Muscle layer of colon (tissue), 2 donors: Measurements from ENCODE around the gene LPP.

Source experiments
- H3K27ac ChIP-seq: one replicate; pipeline ENCODE4 v1.7.0; 2013; ENCODE audit warnings: low read depth, mild to moderate bottlenecking, low read length, moderate library complexity
- H3K27me3 ChIP-seq, 2 donors: one replicate each; pipeline ENCODE4 v1.7.0; 2013; ENCODE audit warnings: low read length in 2 of 2, mild to moderate bottlenecking in 2 of 2; ENCODE audit not compliant: insufficient read depth in 2 of 2, control insufficient read depth in 1 of 2
- H3K36me3 ChIP-seq: one replicate; pipeline ENCODE4 v1.7.0; 2013; ENCODE audit warnings: mild to moderate bottlenecking, low read length; ENCODE audit not compliant: insufficient read depth
- H3K4me1 ChIP-seq: one replicate; pipeline ENCODE4 v1.7.0; 2013; ENCODE audit warnings: mild to moderate bottlenecking, low read length; ENCODE audit not compliant: insufficient read depth
- H3K4me3 ChIP-seq, 2 donors: one replicate each; pipeline ENCODE4 v1.7.0; 2013; ENCODE audit warnings: low read length in 2 of 2, low read depth in 1 of 2, mild to moderate bottlenecking in 1 of 2, moderate library complexity in 1 of 2
- H3K9ac ChIP-seq: one replicate; pipeline ENCODE4 v1.7.0; 2013; ENCODE audit warnings: low read length
- H3K9me3 ChIP-seq: one replicate; pipeline ENCODE4 v1.7.0; 2013; ENCODE audit warnings: mild to moderate bottlenecking, low read length
- donor health status: abdominal sarcoma.
- donor health status: Adenocarcinoma of cecum.

LPP gene

DNA sequence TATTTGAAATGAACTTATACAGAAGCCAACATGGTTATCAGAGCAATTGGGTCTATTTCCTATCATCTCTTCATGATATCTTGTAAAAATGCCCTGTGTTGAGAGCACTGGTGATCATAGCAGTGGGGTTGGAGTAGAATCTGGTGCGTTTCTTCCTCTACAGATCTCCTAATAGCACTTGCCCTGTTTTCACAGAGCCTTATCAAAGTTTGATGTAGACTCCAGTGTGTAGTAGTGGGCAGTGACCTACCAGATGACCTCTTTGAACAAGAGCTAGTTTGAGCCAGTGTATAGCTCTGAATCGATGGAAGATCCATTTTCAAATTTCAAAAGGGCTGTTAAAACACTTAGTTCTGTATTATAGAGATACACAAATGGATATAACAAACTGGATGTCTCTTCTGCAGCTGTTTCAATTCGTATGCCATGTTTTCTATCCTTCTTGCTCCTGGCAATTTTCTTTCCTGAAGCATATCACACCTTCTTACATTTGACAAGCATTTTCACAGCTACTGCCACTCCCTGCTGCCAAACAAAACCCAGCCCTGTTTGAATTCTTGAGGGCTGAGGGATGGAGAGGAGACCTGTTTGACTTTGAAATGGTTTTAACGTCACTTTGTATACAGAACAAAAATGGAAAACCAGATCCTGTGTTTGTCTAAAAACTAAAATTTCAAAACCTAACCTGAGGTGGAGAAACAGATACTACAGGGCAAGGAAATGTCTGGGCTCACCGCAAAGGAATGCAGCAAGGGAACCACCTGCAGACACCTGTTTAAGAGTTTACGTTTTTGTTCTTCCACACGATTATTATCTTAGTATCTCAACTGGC is 663.4 kb downstream of the LPP start:
- Histone ChIP-seq H3K4me1 (peaks cover 23% of the 10 kb centered on the region), H3K36me3 (no peaks in the 10 kb centered on the region), H3K9ac (no peak overlapping the region), H3K4me3 (no peak overlapping the region), H3K9me3 (no peaks in the 10 kb centered on the region), H3K27me3 (no peaks in the 10 kb centered on the region), H3K27ac (no peak overlapping the region)

GRCh38 chr3:188817935-188818269 is 663.9 kb downstream of the LPP start:
- no peaks in the 10 kb centered on the region for H3K9me3 ChIP-seq
- peaks cover 28% of the 10 kb centered on the region for H3K4me1 ChIP-seq
- H3K27ac ChIP-seq, result no peak overlapping the region
- H3K4me3 ChIP-seq, result no peak overlapping the region
- H3K27me3 ChIP-seq, result no peaks in the 10 kb centered on the region
- H3K9ac ChIP-seq, result no peak overlapping the region
- no peaks in the 10 kb centered on the region for H3K36me3 ChIP-seq

DNA sequence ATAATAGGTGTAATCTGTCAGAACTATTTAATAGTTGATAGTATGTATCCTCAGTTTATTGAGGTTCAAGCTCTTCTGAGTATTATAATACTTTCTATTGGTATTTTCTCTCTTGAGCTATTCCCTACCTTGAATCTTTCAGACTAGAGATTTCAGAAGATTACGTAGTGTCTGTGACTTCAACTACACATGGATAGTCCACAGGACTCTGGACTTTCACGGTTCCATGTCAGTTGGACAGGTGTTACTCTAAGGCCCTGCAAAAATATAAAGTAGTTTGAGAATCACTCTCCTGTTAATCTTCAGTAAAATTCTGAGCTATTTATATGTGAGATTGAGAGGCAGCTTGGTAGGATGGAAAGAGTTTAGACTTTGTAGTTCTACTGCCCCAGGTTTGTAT is 664.3 kb downstream of the LPP start:
- H3K4me1 ChIP-seq, result peaks cover 31% of the 10 kb centered on the region
- H3K9ac ChIP-seq, result no peak overlapping the region
- no peaks in the 10 kb centered on the region for H3K9me3 ChIP-seq

DNA sequence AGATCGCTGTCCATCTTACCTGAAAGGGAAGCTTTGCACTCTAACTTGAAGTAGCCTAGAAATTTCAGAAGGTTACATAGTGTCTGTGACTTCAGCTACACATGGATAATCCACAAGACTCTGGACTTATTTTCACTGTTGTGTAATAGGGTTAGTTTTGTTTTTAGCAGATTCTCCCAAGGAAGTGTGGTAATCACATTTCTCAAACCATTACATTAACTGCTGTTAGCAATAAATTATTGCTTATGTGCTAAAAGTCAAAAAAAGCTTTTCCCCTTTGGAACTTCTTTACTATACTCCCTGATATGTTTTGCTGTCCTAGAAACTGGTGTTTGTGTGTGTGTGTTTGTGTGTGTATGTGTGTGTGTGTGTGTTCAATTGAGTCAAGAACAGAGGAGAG is 666.0 kb downstream of the LPP start:
- no peaks in the 10 kb centered on the region for H3K27me3 ChIP-seq
- H3K27ac ChIP-seq, result no peak overlapping the region
- H3K9me3 ChIP-seq, result no peaks in the 10 kb centered on the region
- H3K9ac ChIP-seq, result no peak overlapping the region
- no peaks in the 10 kb centered on the region for H3K36me3 ChIP-seq
- no peak overlapping the region for H3K4me3 ChIP-seq
- H3K4me1 ChIP-seq, result peaks cover 43% of the 10 kb centered on the region

More for the DNA sequence above, 664.3 kb downstream of the LPP start:
- Histone ChIP-seq H3K27ac (no peak overlapping the region), H3K4me3 (no peak overlapping the region), H3K27me3 (no peaks in the 10 kb centered on the region), H3K36me3 (no peaks in the 10 kb centered on the region)

DNA sequence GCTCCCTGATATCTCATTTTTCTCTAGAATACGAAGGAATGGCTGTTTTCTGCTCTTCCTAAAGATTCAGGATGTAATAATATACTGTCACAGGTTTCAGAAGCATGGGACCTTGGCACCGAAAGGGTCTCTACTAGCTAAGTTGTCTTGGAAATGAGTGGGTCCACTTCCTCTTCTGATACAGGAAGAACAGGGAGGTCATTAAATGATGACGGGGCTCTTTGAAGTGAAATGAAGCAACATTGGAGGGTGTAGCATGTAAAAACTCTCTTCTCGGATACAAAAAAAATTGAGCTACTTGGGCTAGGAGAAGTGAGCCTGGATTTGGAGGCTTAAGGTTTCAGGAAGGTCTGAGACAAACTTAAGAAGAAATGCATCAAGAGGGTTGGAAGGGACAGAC is 668.0 kb downstream of the LPP start:
- Histone ChIP-seq H3K27ac (no peak overlapping the region), H3K27me3 (no peaks in the 10 kb centered on the region), H3K36me3 (no peaks in the 10 kb centered on the region), H3K4me1 (peaks cover 57% of the 10 kb centered on the region), H3K4me3 (no peak overlapping the region), H3K9ac (no peak overlapping the region), H3K9me3 (no peaks in the 10 kb centered on the region)

DNA sequence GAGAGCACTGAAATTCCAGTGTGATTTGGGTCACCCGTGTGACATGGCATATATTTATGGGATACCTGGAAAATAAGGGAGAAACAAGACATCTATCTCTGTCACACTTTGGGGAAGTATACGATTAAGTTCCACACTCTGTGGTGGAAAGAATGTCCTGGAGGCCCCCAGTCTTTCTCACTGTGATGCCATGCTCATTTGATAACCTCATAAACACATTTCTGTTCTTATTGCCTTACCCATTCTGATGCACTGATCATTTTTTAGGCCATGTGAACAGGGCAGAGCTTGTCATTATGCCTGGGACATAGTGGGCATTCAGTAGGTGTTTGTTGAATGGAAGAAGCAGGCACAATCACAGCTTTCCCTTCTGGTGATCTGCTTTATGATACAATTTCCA is 668.5 kb downstream of the LPP start:
- H3K27ac ChIP-seq, result no peak overlapping the region
- no peaks in the 10 kb centered on the region for H3K36me3 ChIP-seq
- H3K9ac ChIP-seq, result no peak overlapping the region
- H3K4me1 ChIP-seq, result peaks cover 56% of the 10 kb centered on the region
- H3K9me3 ChIP-seq, result no peaks in the 10 kb centered on the region
- no peak overlapping the region for H3K4me3 ChIP-seq
- no peaks in the 10 kb centered on the region for H3K27me3 ChIP-seq

- no peaks in the 10 kb centered on the region for H3K27me3 ChIP-seq
- H3K4me1 ChIP-seq, result peaks cover 52% of the 10 kb centered on the region
- no peak overlapping the region for H3K27ac ChIP-seq
- H3K4me3 ChIP-seq, result no peak overlapping the region
- no peak overlapping the region for H3K9ac ChIP-seq
- H3K9me3 ChIP-seq, result no peaks in the 10 kb centered on the region
- no peaks in the 10 kb centered on the region for H3K36me3 ChIP-seq
Measured at GRCh38 chr3:188824566-188824965, 670.6 kb downstream of the LPP start.

- Histone ChIP-seq H3K27ac (no peak overlapping the region), H3K27me3 (no peaks in the 10 kb centered on the region), H3K36me3 (no peaks in the 10 kb centered on the region), H3K9ac (no peak overlapping the region), H3K4me3 (no peak overlapping the region), H3K9me3 (no peaks in the 10 kb centered on the region), H3K4me1 (peaks cover 45% of the 10 kb centered on the region)
Measured at GRCh38 chr3:188825901-188826300, 671.9 kb downstream of the LPP start.

DNA sequence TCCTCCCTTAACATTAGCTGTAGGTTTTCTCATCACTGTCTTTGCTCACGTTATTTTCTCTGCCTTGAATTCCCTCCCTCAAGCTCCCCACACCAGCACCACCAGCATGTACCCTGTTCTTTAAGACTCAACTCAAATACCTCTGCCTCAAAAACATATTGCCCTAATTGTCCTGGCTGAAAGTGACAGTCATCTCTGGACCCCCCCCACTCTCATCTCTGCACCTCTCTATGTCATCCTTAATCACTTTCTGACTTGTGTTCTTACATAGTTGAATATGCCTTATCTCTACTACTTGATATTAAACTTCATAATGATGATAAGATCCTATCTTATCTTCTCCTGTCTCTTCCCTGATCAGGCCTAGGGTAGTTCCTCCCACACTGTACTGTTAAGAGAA is 672.6 kb downstream of the LPP start:
- H3K36me3 ChIP-seq, result no peaks in the 10 kb centered on the region
- peaks cover 45% of the 10 kb centered on the region for H3K4me1 ChIP-seq
- H3K27ac ChIP-seq, result no peak overlapping the region
- H3K9ac ChIP-seq, result no peak overlapping the region
- H3K4me3 ChIP-seq, result no peak overlapping the region
- no peaks in the 10 kb centered on the region for H3K9me3 ChIP-seq
- no peaks in the 10 kb centered on the region for H3K27me3 ChIP-seq

GRCh38 chr3:188827103-188827502 is 673.1 kb downstream of the LPP start:
- no peaks in the 10 kb centered on the region for H3K9me3 ChIP-seq
- H3K9ac ChIP-seq, result no peak overlapping the region
- no peak overlapping the region for H3K27ac ChIP-seq
- no peaks in the 10 kb centered on the region for H3K36me3 ChIP-seq
- H3K4me3 ChIP-seq, result no peak overlapping the region
- H3K27me3 ChIP-seq, result no peaks in the 10 kb centered on the region
- H3K4me1 ChIP-seq, result peaks cover 45% of the 10 kb centered on the region

DNA sequence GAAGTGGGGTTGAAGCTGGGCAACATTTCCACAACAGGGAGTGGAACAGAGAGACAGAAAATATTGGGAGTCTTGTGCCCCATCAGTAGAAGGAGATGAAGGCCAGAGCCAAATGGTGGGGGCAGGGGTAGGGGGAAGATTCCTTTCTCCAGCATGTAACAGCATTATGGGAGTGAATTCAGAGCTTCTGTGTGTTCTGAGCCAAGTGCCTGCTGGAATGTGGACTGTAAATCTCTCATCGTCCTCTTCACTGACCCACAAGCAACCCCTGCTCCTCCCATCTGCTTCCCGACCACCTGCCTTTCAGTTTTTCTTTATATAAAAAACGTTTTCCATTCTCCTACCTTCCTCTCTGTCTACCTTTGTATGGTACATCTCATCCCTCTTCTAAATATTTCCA is 673.6 kb downstream of the LPP start:
- Histone ChIP-seq H3K4me1 (peaks cover 48% of the 10 kb centered on the region), H3K4me3 (no peak overlapping the region), H3K36me3 (no peaks in the 10 kb centered on the region), H3K27me3 (no peaks in the 10 kb centered on the region), H3K9me3 (no peaks in the 10 kb centered on the region), H3K27ac (no peak overlapping the region), H3K9ac (no peak overlapping the region)

DNA sequence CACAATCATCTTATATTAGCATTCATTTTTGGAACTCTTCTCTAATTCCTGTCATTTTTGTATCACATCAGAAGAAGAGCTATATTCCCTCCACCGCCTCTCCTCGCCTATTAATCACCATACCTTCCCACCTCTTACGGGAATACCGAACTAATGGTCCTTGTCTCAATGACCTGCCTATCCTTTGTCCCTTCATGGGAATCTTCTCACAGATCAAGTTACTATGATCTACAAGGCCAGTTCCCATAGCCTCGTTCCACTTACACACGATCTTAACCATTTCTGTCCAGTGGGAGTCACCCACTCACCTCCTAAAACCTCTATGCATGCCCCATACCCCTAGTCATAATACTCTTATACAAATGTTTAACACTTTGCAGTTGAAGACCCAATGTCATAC is 675.2 kb downstream of the LPP start:
- no peak overlapping the region for H3K4me3 ChIP-seq
- no peaks in the 10 kb centered on the region for H3K9me3 ChIP-seq
- H3K36me3 ChIP-seq, result no peaks in the 10 kb centered on the region
- H3K27me3 ChIP-seq, result no peaks in the 10 kb centered on the region
- H3K4me1 ChIP-seq, result peaks cover 47% of the 10 kb centered on the region
- H3K9ac ChIP-seq, result no peak overlapping the region
- no peak overlapping the region for H3K27ac ChIP-seq
